ENCODE results near the gene CYGB. TPM values are rescaled to one million over a fixed set of nuclear protein-coding genes. Genes with fewer than 3 reads are reported as not detected.

Gene CYGB
- total and polyA plus RNA-seq, 2 of the 13 experiments (the other 11 are each of a cell fraction or from before 2014, with no cell fraction given) = 18.9 to 27.1 TPM

DNA sequence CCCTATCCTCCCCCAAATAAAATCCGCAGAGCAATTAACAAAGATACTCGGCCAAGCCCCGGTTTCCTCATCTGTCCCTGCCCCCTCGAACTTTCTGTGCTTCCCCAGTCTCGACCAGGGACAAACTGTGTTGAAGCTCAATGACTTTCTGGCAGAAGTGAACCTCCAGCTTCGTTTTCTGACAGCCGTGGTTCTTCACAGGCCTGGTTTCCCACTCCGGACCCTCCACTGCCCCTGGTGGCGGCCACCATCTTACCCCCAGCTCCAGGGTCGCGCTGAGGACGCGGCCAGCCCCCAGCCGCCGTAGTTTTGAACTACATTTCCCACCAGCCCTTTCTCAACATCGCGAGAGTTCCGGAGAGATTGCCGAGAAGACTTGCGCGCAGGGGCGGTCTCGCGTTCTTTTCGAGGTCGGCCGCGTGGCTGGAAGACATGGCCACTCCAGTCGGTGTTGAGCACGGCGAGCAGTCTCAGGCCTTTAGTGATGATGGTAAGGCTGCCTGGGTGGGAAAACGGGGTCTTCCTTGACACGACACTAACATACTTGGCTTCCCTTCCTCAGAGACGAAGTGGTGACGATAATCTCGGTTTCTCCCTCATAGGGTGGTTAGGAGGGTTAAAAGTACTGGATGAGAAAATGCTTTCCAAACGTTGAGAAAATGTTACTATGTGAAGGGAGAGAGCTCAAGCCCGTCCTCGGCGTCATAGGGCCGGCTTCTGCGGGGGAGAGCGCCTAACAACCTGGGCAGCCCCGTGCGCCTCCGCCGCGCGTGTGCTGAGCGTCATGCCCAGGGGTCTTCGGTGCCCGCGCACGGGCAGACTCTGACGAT, 20.1 kb upstream of the CYGB start (continued):
- TF ChIP-seq, protein P1, sequence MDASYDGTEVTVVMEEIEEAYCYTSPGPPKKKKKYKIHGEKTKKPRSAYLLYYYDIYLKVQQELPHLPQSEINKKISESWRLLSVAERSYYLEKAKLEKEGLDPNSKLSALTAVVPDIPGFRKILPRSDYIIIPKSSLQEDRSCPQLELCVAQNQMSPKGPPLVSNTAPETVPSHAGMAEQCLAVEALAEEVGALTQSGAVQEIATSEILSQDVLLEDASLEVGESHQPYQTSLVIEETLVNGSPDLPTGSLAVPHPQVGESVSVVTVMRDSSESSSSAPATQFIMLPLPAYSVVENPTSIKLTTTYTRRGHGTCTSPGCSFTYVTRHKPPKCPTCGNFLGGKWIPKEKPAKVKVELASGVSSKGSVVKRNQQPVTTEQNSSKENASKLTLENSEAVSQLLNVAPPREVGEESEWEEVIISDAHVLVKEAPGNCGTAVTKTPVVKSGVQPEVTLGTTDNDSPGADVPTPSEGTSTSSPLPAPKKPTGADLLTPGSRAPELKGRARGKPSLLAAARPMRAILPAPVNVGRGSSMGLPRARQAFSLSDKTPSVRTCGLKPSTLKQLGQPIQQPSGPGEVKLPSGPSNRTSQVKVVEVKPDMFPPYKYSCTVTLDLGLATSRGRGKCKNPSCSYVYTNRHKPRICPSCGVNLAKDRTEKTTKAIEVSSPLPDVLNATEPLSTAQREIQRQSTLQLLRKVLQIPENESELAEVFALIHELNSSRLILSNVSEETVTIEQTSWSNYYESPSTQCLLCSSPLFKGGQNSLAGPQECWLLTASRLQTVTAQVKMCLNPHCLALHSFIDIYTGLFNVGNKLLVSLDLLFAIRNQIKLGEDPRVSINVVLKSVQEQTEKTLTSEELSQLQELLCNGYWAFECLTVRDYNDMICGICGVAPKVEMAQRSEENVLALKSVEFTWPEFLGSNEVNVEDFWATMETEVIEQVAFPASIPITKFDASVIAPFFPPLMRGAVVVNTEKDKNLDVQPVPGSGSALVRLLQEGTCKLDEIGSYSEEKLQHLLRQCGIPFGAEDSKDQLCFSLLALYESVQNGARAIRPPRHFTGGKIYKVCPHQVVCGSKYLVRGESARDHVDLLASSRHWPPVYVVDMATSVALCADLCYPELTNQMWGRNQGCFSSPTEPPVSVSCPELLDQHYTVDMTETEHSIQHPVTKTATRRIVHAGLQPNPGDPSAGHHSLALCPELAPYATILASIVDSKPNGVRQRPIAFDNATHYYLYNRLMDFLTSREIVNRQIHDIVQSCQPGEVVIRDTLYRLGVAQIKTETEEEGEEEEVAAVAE (CRISPR knock-in tag; IDR thresholded peaks at IDR 0.05; ENCODE audit: borderline replicate concordance) = peak; percentile 90; the same call in 1 of the 2 replicates
- TF ChIP-seq GLI4 (CRISPR knock-in tag; IDR thresholded peaks at IDR 0.05; ENCODE audit: borderline replicate concordance) (no peak), CBX2 (IDR thresholded peaks at IDR 0.05; ENCODE audit: low read depth, low read length) (no peak), CBX2 (CRISPR knock-in tag; IDR thresholded peaks at IDR 0.05; ENCODE audit: low read depth) (no peak), U2AF1 (optimal IDR thresholded peaks at IDR 0.05; ENCODE audit: low read depth, low read length) (no peak), HMG20B (CRISPR knock-in tag; conservative IDR thresholded peaks at IDR 0.05) (no peak), PHF8 (CRISPR knock-in tag; IDR thresholded peaks at IDR 0.05) (peak; percentile 90), BCL6 (CRISPR knock-in tag; IDR thresholded peaks at IDR 0.05) (peak; percentile 57), CBX1 (IDR thresholded peaks at IDR 0.05; ENCODE audit: low read depth) (peak; percentile 47), PITX1 (CRISPR knock-in tag; IDR thresholded peaks at IDR 0.05) (no peak), ZNF256 (CRISPR knock-in tag; conservative IDR thresholded peaks at IDR 0.05) (no peak), GPN1 (CRISPR knock-in tag; IDR thresholded peaks at IDR 0.05; ENCODE audit: borderline replicate concordance) (no peak), SRSF4 (IDR thresholded peaks at IDR 0.05; ENCODE audit: low read depth, low read length, poor library complexity, severe bottlenecking) (no peak), ZMYM3 (CRISPR knock-in tag; IDR thresholded peaks at IDR 0.05) (no peak), ZNF136 (CRISPR knock-in tag; IDR thresholded peaks at IDR 0.05; ENCODE audit: low read depth) (no peak; the same call in 1 of the 2 replicates), ATF1 (CRISPR knock-in tag; IDR thresholded peaks at IDR 0.05) (0 out of 2 replicates have a peak, but pooled peaks have one; percentile 23), RBM39 (IDR thresholded peaks at IDR 0.05; ENCODE audit: low read depth, low read length, poor library complexity, severe bottlenecking) (peak; percentile 66), SKI (IDR thresholded peaks at IDR 0.05; ENCODE audit: partially characterized antibody) (no peak)
- TF ChIP-seq, protein P2, sequence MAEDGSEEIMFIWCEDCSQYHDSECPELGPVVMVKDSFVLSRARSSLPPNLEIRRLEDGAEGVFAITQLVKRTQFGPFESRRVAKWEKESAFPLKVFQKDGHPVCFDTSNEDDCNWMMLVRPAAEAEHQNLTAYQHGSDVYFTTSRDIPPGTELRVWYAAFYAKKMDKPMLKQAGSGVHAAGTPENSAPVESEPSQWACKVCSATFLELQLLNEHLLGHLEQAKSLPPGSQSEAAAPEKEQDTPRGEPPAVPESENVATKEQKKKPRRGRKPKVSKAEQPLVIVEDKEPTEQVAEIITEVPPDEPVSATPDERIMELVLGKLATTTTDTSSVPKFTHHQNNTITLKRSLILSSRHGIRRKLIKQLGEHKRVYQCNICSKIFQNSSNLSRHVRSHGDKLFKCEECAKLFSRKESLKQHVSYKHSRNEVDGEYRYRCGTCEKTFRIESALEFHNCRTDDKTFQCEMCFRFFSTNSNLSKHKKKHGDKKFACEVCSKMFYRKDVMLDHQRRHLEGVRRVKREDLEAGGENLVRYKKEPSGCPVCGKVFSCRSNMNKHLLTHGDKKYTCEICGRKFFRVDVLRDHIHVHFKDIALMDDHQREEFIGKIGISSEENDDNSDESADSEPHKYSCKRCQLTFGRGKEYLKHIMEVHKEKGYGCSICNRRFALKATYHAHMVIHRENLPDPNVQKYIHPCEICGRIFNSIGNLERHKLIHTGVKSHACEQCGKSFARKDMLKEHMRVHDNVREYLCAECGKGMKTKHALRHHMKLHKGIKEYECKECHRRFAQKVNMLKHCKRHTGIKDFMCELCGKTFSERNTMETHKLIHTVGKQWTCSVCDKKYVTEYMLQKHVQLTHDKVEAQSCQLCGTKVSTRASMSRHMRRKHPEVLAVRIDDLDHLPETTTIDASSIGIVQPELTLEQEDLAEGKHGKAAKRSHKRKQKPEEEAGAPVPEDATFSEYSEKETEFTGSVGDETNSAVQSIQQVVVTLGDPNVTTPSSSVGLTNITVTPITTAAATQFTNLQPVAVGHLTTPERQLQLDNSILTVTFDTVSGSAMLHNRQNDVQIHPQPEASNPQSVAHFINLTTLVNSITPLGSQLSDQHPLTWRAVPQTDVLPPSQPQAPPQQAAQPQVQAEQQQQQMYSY (CRISPR knock-in tag; IDR thresholded peaks at IDR 0.05) = no peak
- TF ChIP-seq, protein P3, sequence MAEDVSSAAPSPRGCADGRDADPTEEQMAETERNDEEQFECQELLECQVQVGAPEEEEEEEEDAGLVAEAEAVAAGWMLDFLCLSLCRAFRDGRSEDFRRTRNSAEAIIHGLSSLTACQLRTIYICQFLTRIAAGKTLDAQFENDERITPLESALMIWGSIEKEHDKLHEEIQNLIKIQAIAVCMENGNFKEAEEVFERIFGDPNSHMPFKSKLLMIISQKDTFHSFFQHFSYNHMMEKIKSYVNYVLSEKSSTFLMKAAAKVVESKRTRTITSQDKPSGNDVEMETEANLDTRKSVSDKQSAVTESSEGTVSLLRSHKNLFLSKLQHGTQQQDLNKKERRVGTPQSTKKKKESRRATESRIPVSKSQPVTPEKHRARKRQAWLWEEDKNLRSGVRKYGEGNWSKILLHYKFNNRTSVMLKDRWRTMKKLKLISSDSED (CRISPR knock-in tag; IDR thresholded peaks at IDR 0.05) = no peak
